Measurements from ENCODE around the gene CORO6.

CORO6 gene

DNA sequence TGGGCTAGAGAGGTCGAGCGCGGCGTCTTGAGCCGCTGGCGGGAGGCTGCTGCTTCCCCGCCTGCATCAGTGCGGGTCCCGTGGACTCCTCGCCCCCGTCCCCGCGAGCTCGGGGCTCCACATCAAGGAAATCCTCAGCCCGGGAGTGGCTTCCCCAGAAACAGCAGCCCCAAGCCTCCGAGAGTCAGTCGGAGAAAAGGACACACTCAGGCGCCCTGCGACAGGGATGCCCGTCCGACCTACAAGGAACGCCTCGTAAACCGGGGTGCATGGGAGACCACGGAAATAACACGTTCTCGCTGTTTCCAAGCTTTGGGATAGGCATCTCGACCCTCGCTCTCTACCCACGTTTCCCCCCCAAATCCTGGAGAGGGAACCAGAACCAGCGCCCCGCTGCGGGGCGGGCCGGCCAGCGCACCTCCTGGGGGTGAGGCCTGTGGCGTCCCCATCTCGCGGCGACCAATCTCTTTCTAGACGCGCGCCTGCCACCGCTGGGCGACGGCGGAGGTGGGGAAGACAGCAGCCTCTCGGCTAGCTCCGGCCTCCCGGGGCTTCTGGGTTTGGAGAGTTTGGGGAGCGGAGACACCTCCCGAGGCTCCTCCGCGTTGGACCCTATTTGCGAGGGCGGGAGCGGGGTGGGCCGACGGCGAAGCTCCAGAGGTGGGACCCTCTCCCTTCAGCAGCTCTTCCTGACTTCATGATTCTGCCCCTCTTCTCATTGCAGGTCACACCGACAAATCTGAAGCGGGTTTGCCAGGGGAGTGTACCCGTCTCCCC is 55.0 kb downstream of the CORO6 start:
- DNase-seq: peak; percentile 62 to 86
- peak overlapping the region; percentile 87 to 89 for H3K27ac ChIP-seq
- intact Hi-C loops (cut with DNase I; ENCODE audit: low total_unique reads): loop anchor here (10.0 kb wide), 1 partner anchor 193 kb away; no protein-coding TSS in a partner anchor

GRCh38 chr17:29567304-29567553 is 55.5 kb downstream of the CORO6 start:
- no peak for DNase-seq

More for the DNA sequence above, 55.0 kb downstream of the CORO6 start:
- H3K36me3 ChIP-seq: peaks cover 0 to 8% (median 0%) of the 10 kb centered on the region in 3 donors
- H3K9me3 ChIP-seq: no peaks in the 10 kb centered on the region
- no peaks in the 10 kb centered on the region for H3K27me3 ChIP-seq
- H3K4me1 ChIP-seq: peaks cover 0 to 56% (median 31%) of the 10 kb centered on the region in 4 donors
- peak overlapping the region; percentile 72 to 90 for H3K4me3 ChIP-seq
- TF ChIP-seq, protein P1, sequence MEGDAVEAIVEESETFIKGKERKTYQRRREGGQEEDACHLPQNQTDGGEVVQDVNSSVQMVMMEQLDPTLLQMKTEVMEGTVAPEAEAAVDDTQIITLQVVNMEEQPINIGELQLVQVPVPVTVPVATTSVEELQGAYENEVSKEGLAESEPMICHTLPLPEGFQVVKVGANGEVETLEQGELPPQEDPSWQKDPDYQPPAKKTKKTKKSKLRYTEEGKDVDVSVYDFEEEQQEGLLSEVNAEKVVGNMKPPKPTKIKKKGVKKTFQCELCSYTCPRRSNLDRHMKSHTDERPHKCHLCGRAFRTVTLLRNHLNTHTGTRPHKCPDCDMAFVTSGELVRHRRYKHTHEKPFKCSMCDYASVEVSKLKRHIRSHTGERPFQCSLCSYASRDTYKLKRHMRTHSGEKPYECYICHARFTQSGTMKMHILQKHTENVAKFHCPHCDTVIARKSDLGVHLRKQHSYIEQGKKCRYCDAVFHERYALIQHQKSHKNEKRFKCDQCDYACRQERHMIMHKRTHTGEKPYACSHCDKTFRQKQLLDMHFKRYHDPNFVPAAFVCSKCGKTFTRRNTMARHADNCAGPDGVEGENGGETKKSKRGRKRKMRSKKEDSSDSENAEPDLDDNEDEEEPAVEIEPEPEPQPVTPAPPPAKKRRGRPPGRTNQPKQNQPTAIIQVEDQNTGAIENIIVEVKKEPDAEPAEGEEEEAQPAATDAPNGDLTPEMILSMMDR (IDR thresholded peaks at IDR 0.05): peak; percentile 35 to 41

GRCh38 chr17:29566473-29567303 is 56.0 kb downstream of the CORO6 start, which contains the start of gene ABHD15:
Gene ABHD15 (minus strand): TSS chr17:29567037. CDS start chr17:29566966, 71 bp downstream.
- no peaks in the 10 kb centered on the region for H3K27me3 ChIP-seq
- peak within 1 kb of the TSS; percentile 87 to 89 for H3K27ac ChIP-seq
- peaks cover 0 to 14% (median 0%) of the 10 kb centered on the region in 3 donors for H3K36me3 ChIP-seq
- H3K9me3 ChIP-seq: no peaks in the 10 kb centered on the region
- peaks cover 0 to 46% (median 22%) of the 10 kb centered on the region in 4 donors for H3K4me1 ChIP-seq
- TF ChIP-seq, protein P1 (IDR thresholded peaks at IDR 0.05): no peak
- intact Hi-C loops (cut with DNase I; ENCODE audit: low total_unique reads): loop anchor here (10.0 kb wide), 1 partner anchor 192 kb away; no protein-coding TSS in a partner anchor
- DNase-seq: peak; percentile 66 to 90
- H3K4me3 ChIP-seq: peak within 1 kb of the TSS; percentile 72 to 90

More at GRCh38 chr17:29567304-29567553, 55.5 kb downstream of the CORO6 start:
- Histone ChIP-seq H3K4me3 (peak overlapping the region; percentile 72 to 90), H3K36me3 (peaks cover 0 to 13% (median 0%) of the 10 kb centered on the region in 3 donors), H3K27ac (peak overlapping the region; percentile 87 to 89), H3K27me3 (no peaks in the 10 kb centered on the region), H3K9me3 (no peaks in the 10 kb centered on the region), H3K4me1 (peaks cover 0 to 51% (median 27%) of the 10 kb centered on the region in 4 donors)
- TF ChIP-seq, protein P1 (IDR thresholded peaks at IDR 0.05): no peak
- intact Hi-C loops (cut with DNase I; ENCODE audit: low total_unique reads): loop anchor here (10.0 kb wide), 1 partner anchor 192 kb away; no protein-coding TSS in a partner anchor

- no peaks in the 10 kb centered on the region for H3K27me3 ChIP-seq
- intact Hi-C loops (cut with DNase I; ENCODE audit: low total_unique reads): loop anchor here (10.0 kb wide), 1 partner anchor 191 kb away; no protein-coding TSS in a partner anchor
- no peaks in the 10 kb centered on the region for H3K9me3 ChIP-seq
- TF ChIP-seq, protein P1 (IDR thresholded peaks at IDR 0.05): no peak
- H3K27ac ChIP-seq: peak overlapping the region; percentile 77 to 87
- H3K36me3 ChIP-seq: peaks cover 0 to 19% (median 0%) of the 10 kb centered on the region in 3 donors
- H3K4me3 ChIP-seq: peak overlapping the region; percentile 72 to 90
- no peak for DNase-seq
- peaks cover 0 to 37% (median 21%) of the 10 kb centered on the region in 4 donors for H3K4me1 ChIP-seq
These were observed 56.9 kb downstream of the CORO6 start for GRCh38 chr17:29565643-29566472.
